ENCODE results near the gene ASCL4. TPM values are rescaled to one million over a fixed set of nuclear protein-coding genes. Genes with fewer than 3 reads are reported as not detected.

ASCL4 gene
- total and polyA plus RNA-seq, 2 of the 4 experiments (the other 2 are of a cell fraction): not detected

GRCh38 chr12:107776171-107776570, 1.7 kb downstream of the ASCL4 start:
- H3K23ac ChIP-seq (ENCODE audit: low read depth, low read length): no peak overlapping the region
- H3K27ac ChIP-seq (ENCODE audit: insufficient read depth, low read length): no peak overlapping the region
- H4K20me1 ChIP-seq (ENCODE audit: insufficient read depth, low read length): no peaks in the 10 kb centered on the region
- no peak overlapping the region for H2BK15ac ChIP-seq (ENCODE audit: low read depth, low read length)
- no peak overlapping the region for H3K14ac ChIP-seq (replicated peaks; ENCODE audit: low read depth, low read length)
- no peak overlapping the region for H3K18ac ChIP-seq (ENCODE audit: low read depth, low read length)
- no peaks in the 10 kb centered on the region for H3K36me3 ChIP-seq (ENCODE audit: control insufficient read depth, insufficient read depth, low read length)
- H2AK5ac ChIP-seq (ENCODE audit: low read depth, low read length): no peak overlapping the region
- H4K5ac ChIP-seq (ENCODE audit: low read depth, low read length): no peak overlapping the region
- TF ChIP-seq MAZ (IDR thresholded peaks at IDR 0.05; ENCODE audit: borderline replicate concordance, low read depth, low read length): no peak
- no peak for TF ChIP-seq CTCF (conservative IDR thresholded peaks at IDR 0.05; ENCODE audit: low read depth, low read length)
- no peak for TF ChIP-seq CHD1 (IDR thresholded peaks at IDR 0.05; ENCODE audit: low read depth, low read length)
- TF ChIP-seq CEBPB (IDR thresholded peaks at IDR 0.05; ENCODE audit: low read depth, low read length): no peak
- TF ChIP-seq BHLHE40 (IDR thresholded peaks at IDR 0.05; ENCODE audit: low read depth, low read length): no peak
- no peak for TF ChIP-seq FOS (IDR thresholded peaks at IDR 0.05; ENCODE audit: low read depth, low read length)
- no peak for TF ChIP-seq SMC3 (IDR thresholded peaks at IDR 0.05; ENCODE audit: low read depth, low read length)
- TF ChIP-seq RCOR1 (IDR thresholded peaks at IDR 0.05; ENCODE audit: insufficient replicate concordance, low read length): no peak
- no peaks in the 10 kb centered on the region for H3K79me1 ChIP-seq (ENCODE audit: low read depth in 1 of 2, low read length in 2 of 2)
- H3K4me2 ChIP-seq (ENCODE audit: low read depth, low read length): no peak overlapping the region
- POLR2A ChIA-PET (ENCODE audit: unreplicated experiment): no interaction called here
- DNase-seq: no peak
- H2BK120ac ChIP-seq (ENCODE audit: low read depth, low read length): no peak overlapping the region
- dilution Hi-C loops (cut with HindIII; ENCODE audit: low sequenced_read_pairs, unreplicated experiment) (no loop called here), intact Hi-C loops (cut with micrococcal nuclease) (no loop called here), in situ Hi-C loops (cut with MboI; ENCODE audit: low sequenced_read_pairs) (no loop called here)
- no peak overlapping the region for H3K4ac ChIP-seq (ENCODE audit: low read depth, low read length)
- no peak for ATAC-seq (ENCODE audit: low read depth)
- 8% methylated on average over 2 of the region's 6 CpGs; no CpG with 5 or more reads in 1 of the 2 experiments for WGBS, 2 experiments (ENCODE audit: extremely low coverage in 2 of 2, insufficient read length in 1 of 2)
- CTCF ChIA-PET: no interaction called here
- no peaks in the 10 kb centered on the region for H3K9me3 ChIP-seq (ENCODE audit: control insufficient read depth, insufficient read depth, low read length)
- H4K91ac ChIP-seq (ENCODE audit: insufficient read depth, low read depth, low read length): no peak overlapping the region
- no peak overlapping the region for H3K9ac ChIP-seq (ENCODE audit: low read depth, low read length)
- no peak overlapping the region for H3K56ac ChIP-seq (ENCODE audit: extremely low read depth, insufficient read depth, low read length)
- no peak overlapping the region for H2BK20ac ChIP-seq (ENCODE audit: low read depth, low read length)
- H2AK9ac ChIP-seq (replicated peaks; ENCODE audit: low read depth, low read length, poor library complexity): no peak overlapping the region
- no peak overlapping the region for H4K8ac ChIP-seq (ENCODE audit: low read depth in 2 of 2, low read length in 2 of 2)
- no peaks in the 10 kb centered on the region for H3K4me1 ChIP-seq (ENCODE audit: control insufficient read depth, insufficient read depth, low read length)
- no peaks in the 10 kb centered on the region for H3K9me1 ChIP-seq (ENCODE audit: insufficient read depth, low read length)
- H2BK5ac ChIP-seq (ENCODE audit: low read depth, low read length, poor library complexity, severe bottlenecking): no peak overlapping the region
- BruUV-seq (replicated peaks): no TSS peak
- peaks cover 17% of the 10 kb centered on the region for H3K27me3 ChIP-seq (ENCODE audit: control insufficient read depth, insufficient read depth, low read length)
- H3K4me3 ChIP-seq (ENCODE audit: insufficient read depth, low read depth, low read length): no peak overlapping the region
- H2AFZ ChIP-seq (replicated peaks; ENCODE audit: low read length, poor library complexity): no peak overlapping the region

Measured in IMR-90 (cell line).